GM12878 (cell line): Measurements from ENCODE around the gene IVD. TPM values are rescaled to one million over a fixed set of nuclear protein-coding genes. Genes with fewer than 3 reads are reported as not detected.

Experiments used
- ATAC-seq: fragments of 200-7000 bp; cut with Tn5 transposase; 3 replicates; pipeline ENCODE4 v1.9.1; 2020; ENCODE audit warnings: mild to moderate bottlenecking, moderate library complexity
- BruUV-seq: library from RNA; stranded (reverse); fragments of 400-500 nt; replicated peaks from 2 replicates; lab custom pipeline; 2021; lab: Mats Ljungman, UMichigan
- CTCF ChIA-PET: fragments of 300-600 bp; sonication (Branson Sonifier 250); formaldehyde crosslinking; extraction: SDS; loops from one replicate; lab custom pipeline; 2021; ENCODE audit warnings: inconsistent platforms; lab: Yijun Ruan, JAX
- POLR2A ChIA-PET: fragments of 350-600 bp; formaldehyde crosslinking; extraction: SDS; loops from one replicate; lab custom pipeline; 2021; ENCODE audit warnings: inconsistent platforms; lab: Charles Lee
- RAD21 ChIA-PET: fragments of 300-600 bp; sonication (Branson Sonifier 250); formaldehyde crosslinking; loops from one replicate; lab custom pipeline; 2023; ENCODE audit warnings: antibody characterized with exemption; ENCODE audit not compliant: unreplicated experiment; lab: Charles Lee
- SMC1A ChIA-PET: fragments of 300-600 bp; sonication (Branson Sonifier 250); formaldehyde crosslinking; loops from one replicate; lab custom pipeline; 2023; ENCODE audit not compliant: unreplicated experiment, uncharacterized antibody; lab: Charles Lee
- DNase-seq: peaks from one replicate; pipeline ENCODE4 v3.0.0-alpha.2; 2011; ENCODE audit warnings: low read depth, low spot score
- FAIRE-seq: peaks from 3 replicates; lab custom pipeline; 2011; peaks lifted over from hg19 to GRCh38; lab: Jason Lieb, UNC
- H2AFZ ChIP-seq: 2 replicates; pipeline ENCODE4 v1.6.0; 2011; ENCODE audit warnings: low read depth, low read length, control low read depth; ENCODE audit not compliant: control insufficient read depth
- H3K27ac ChIP-seq: 2 replicates; pipeline ENCODE4 v1.5.1; 2011; ENCODE audit warnings: control low read depth; ENCODE audit not compliant: control insufficient read depth, insufficient read depth
- H3K27me3 ChIP-seq, 2 experiments: replicated peaks in 1 of 2; 2 replicates each; pipeline versions ENCODE4 v1.6.0 to v1.6.1; 2011; ENCODE audit warnings: low read length in 1 of 2; ENCODE audit not compliant: control insufficient read depth in 2 of 2, insufficient read depth in 2 of 2
- H3K36me3 ChIP-seq, 2 experiments: 2 replicates each; pipeline ENCODE4 v1.5.1; 2011; ENCODE audit warnings: low read length in 1 of 2; ENCODE audit not compliant: control insufficient read depth in 2 of 2, insufficient read depth in 2 of 2
- H3K4me1 ChIP-seq: 2 replicates; pipeline ENCODE4 v1.6.1; 2011; ENCODE audit warnings: mild to moderate bottlenecking, low read length, moderate library complexity, mixed read lengths; ENCODE audit not compliant: control insufficient read depth, insufficient read depth
- H3K4me2 ChIP-seq: 2 replicates; pipeline ENCODE4 v1.6.0; 2011; ENCODE audit warnings: control low read depth; ENCODE audit not compliant: control insufficient read depth, insufficient read depth
- H3K4me3 ChIP-seq: fragments of 200-600 bp; sonication (generic); 2 replicates; pipeline ENCODE4 v1.5.1; 2016
- H3K79me2 ChIP-seq: 2 replicates; pipeline ENCODE4 v1.6.0; 2011; ENCODE audit warnings: low read length; ENCODE audit not compliant: control insufficient read depth, insufficient read depth
- H3K9ac ChIP-seq: 2 replicates; pipeline ENCODE4 v1.8.0; 2011; ENCODE audit warnings: low read length, control low read depth, mixed read lengths; ENCODE audit not compliant: control insufficient read depth, insufficient read depth
- H3K9me3 ChIP-seq: replicated peaks from 3 replicates; pipeline ENCODE4 v1.5.1; 2011; ENCODE audit warnings: mild to moderate bottlenecking, low read length; ENCODE audit not compliant: control insufficient read depth, insufficient read depth
- H4K20me1 ChIP-seq: 2 replicates; pipeline ENCODE4 v1.6.0; 2011; ENCODE audit not compliant: control insufficient read depth, insufficient read depth
- BACH1 ChIP-seq: fragments of 450-650 bp; IDR thresholded peaks from 2 replicates; pipeline ENCODE4 v1.6.1; 2017; ENCODE audit warnings: mild to moderate bottlenecking, borderline replicate concordance
- BCL11A ChIP-seq: IDR thresholded peaks from 2 replicates; pipeline ENCODE4 v1.6.1; 2011; ENCODE audit warnings: low read depth, low read length
- BMI1 ChIP-seq: fragments of 450-650 bp; IDR thresholded peaks from 2 replicates; pipeline ENCODE4 v1.6.1; 2016; ENCODE audit warnings: mild to moderate bottlenecking, moderate library complexity, borderline replicate concordance
- CBFB ChIP-seq: IDR thresholded peaks from 2 replicates; pipeline ENCODE4 v1.6.1; 2016; ENCODE audit warnings: antibody characterized with exemption, low read depth
- CREB1 ChIP-seq: IDR thresholded peaks from 2 replicates; pipeline ENCODE4 v1.6.1; 2012; ENCODE audit warnings: low read depth, mild to moderate bottlenecking, inconsistent platforms
- EP300 ChIP-seq, 2 experiments: fragments of 150-350 bp in 1 of 2; IDR thresholded peaks; 2 replicates each; pipeline ENCODE4 v1.6.1; 2011 to 2012; ENCODE audit warnings: low read depth in 2 of 2, low read length in 2 of 2, borderline replicate concordance in 1 of 2, improper control_type of control experiment in 1 of 2, inconsistent platforms in 1 of 2; ENCODE audit not compliant: control insufficient read depth in 1 of 2
- KDM1A ChIP-seq: fragments of 200-600 bp; sonication (generic); IDR thresholded peaks from 2 replicates; pipeline ENCODE4 v1.6.1; 2016; ENCODE audit warnings: borderline replicate concordance
- KLF5 ChIP-seq: fragments of 450-650 bp; IDR thresholded peaks from 2 replicates; pipeline ENCODE4 v1.6.1; 2014; ENCODE audit warnings: mild to moderate bottlenecking; ENCODE audit not compliant: partially characterized antibody
- PAX5 ChIP-seq: IDR thresholded peaks from 2 replicates; pipeline ENCODE4 v1.6.1; 2011; ENCODE audit warnings: low read depth, low read length, borderline replicate concordance
- ZZZ3 ChIP-seq: IDR thresholded peaks from 2 replicates; pipeline ENCODE4 v1.6.1; 2011; ENCODE audit warnings: low read depth; ENCODE audit not compliant: control insufficient read depth, insufficient read length
- WGBS: methylation state at CpG from one replicate; pipeline ENCODE4 v1.1.6; 2016; ENCODE audit warnings: low lambda C conversion rate; ENCODE audit not compliant: insufficient replicate concordance, insufficient coverage; ENCODE audit errors: missing lambda C conversion rate; 5-methylcytosine and 5-hydroxymethylcytosine counted together
- in situ Hi-C: fragments of 300-500 bp; cut with MboI; formaldehyde crosslinking; loops from 9 replicates; pipeline ENCODE4 v1.14.3; 2018; ENCODE audit warnings: mixed read lengths
- intact Hi-C: fragments of 100-400 bp; cut with micrococcal nuclease; formaldehyde crosslinking; loops from one replicate; pipeline ENCODE4 v1.14.2; 2022; ENCODE audit not compliant: unreplicated experiment
- polyA plus RNA-seq, 11 experiments: library from polyadenylated mRNA; depleted of rRNA in 4 of 11; unstranded in 6 of 11; stranded (reverse) in 5 of 11; fragments of >200 nt; fragmentation: Nextera tagmentation in 4 of 11; fragmentation: Illumina TruSeq in 1 of 11; extraction: Ambion mirVana in 4 of 11; extraction: Trizol in 1 of 11; gene quantifications; 1 replicate in 1 of 11; 2 replicates in 10 of 11; pipeline versions ENCODE4 v1.2.1 to v1.2.3, GENCODE V29; 2011 to 2016; ENCODE audit warnings: inconsistent platforms in 2 of 11, missing spikeins in 2 of 11, low read depth in 1 of 11
- total RNA-seq, 4 experiments: library from RNA; depleted of rRNA in 3 of 4; stranded (reverse); fragments of >200 nt in 3 of 4; fragmentation: Illumina TruSeq in 1 of 4; extraction: Trizol in 1 of 4; gene quantifications; 2 replicates each; pipeline versions ENCODE4 v1.2.1 to v1.2.3, GENCODE V29; 2013 to 2021
- TF ChIP-seq, protein P1 (sequence below): fragments of 450-650 bp; formaldehyde crosslinking; IDR thresholded peaks from 2 replicates; pipeline ENCODE4 v1.5.0; 2022; ENCODE audit warnings: mild to moderate bottlenecking, missing genetic modification characterization
- TF ChIP-seq, protein P2 (sequence below): IDR thresholded peaks from 2 replicates; pipeline ENCODE4 v1.6.1; 2011; ENCODE audit warnings: low read depth, mild to moderate bottlenecking, low read length, moderate library complexity, borderline replicate concordance; ENCODE audit errors: extremely low read depth
- TF ChIP-seq, protein P3 (sequence below): fragments of 450-650 bp; formaldehyde crosslinking; IDR thresholded peaks from 2 replicates; pipeline ENCODE4 v1.4.0; 2022; ENCODE audit warnings: mild to moderate bottlenecking, moderate library complexity
- TF ChIP-seq, protein P4 (sequence below): fragments of 450-650 bp; conservative IDR thresholded peaks from 2 replicates; pipeline ENCODE4 v1.6.1; 2017; ENCODE audit warnings: mild to moderate bottlenecking, moderate library complexity

IVD gene
- total and polyA plus RNA-seq, 10 of the 15 experiments (the other 5 are each of a cell fraction or from before 2014, with no cell fraction given) = 5.3 to 59.8 (median 45.7) TPM

DNA sequence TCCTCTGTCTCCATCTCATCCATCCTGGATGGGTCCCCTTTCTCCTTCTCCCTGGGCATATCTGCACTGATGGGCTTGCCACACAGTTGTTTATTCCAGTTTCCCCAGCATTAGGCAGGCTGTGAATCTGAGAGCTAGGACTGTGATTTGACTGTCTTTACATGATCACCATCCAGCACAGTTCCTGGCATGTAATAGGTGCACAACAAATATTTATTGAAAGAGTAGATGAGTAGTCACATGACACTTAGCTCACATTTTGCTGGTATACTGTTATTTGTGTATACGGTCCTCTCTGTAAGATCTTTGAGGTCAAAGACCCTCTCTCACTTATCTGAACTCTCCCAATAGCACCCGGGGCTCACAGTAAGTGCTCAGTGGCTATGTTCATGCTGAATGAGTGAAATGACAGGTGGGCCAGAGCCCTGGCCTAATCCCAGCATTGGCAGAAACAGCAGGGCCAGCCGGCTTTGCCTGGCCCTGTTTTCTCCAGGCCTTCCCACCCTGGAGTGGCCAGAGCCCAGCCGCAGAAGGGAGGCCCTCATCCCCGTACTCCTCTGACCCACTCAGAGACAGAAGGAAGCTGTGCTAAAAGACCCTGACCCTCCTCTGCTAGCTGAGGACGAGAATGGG, 19.0 kb downstream of the IVD start:
- CTCF ChIA-PET = interaction anchor here (1.5 to 6.6 kb wide), 6 partner anchors 16 to 145 kb away, joined by 4 to 111 read pairs (median 12); partner anchors contain the start of genes BAHD1, CCDC9B and KNSTRN
- POLR2A ChIA-PET = interaction anchor here (0.5 to 1.1 kb wide), 2 partner anchors 20 to 234 kb away, joined by 3 read pairs; no protein-coding TSS in a partner anchor
- SMC1A ChIA-PET = no interaction called here
- H3K27me3 ChIP-seq = no peaks in the 10 kb centered on the region; a peak in 1 of 4 replicates
- ATAC-seq (no peak), FAIRE-seq (no peak), DNase-seq (no peak)
- intact Hi-C loops = loop anchor here (5.0 kb wide), 1 partner anchor 147 kb away; no protein-coding TSS in a partner anchor
- H3K4me1 ChIP-seq = no peaks in the 10 kb centered on the region
- H3K27ac ChIP-seq = no peak overlapping the region
- H3K4me2 ChIP-seq = no peak overlapping the region
- H2AFZ ChIP-seq = no peak overlapping the region
- RAD21 ChIA-PET = interaction anchor here (0.6 to 2.3 kb wide), 3 partner anchors 18 to 81 kb away, joined by 4 to 11 read pairs (median 5); partner anchors contain the start of gene IVD
- H3K4me3 ChIP-seq = no peak overlapping the region
- no peaks in the 10 kb centered on the region for H3K36me3 ChIP-seq
- H4K20me1 ChIP-seq = no peaks in the 10 kb centered on the region
- BruUV-seq = no TSS peak
- H3K9ac ChIP-seq = no peak overlapping the region
- in situ Hi-C loops = loop anchor here (5.0 kb wide), 1 partner anchor 77 kb away; no protein-coding TSS in a partner anchor
- no peaks in the 10 kb centered on the region for H3K79me2 ChIP-seq
- 34% methylated on average over 6 of the region's 6 CpGs for WGBS
- H3K9me3 ChIP-seq = no peaks in the 10 kb centered on the region
- TF ChIP-seq BACH1 = no peak
- TF ChIP-seq, protein P1, sequence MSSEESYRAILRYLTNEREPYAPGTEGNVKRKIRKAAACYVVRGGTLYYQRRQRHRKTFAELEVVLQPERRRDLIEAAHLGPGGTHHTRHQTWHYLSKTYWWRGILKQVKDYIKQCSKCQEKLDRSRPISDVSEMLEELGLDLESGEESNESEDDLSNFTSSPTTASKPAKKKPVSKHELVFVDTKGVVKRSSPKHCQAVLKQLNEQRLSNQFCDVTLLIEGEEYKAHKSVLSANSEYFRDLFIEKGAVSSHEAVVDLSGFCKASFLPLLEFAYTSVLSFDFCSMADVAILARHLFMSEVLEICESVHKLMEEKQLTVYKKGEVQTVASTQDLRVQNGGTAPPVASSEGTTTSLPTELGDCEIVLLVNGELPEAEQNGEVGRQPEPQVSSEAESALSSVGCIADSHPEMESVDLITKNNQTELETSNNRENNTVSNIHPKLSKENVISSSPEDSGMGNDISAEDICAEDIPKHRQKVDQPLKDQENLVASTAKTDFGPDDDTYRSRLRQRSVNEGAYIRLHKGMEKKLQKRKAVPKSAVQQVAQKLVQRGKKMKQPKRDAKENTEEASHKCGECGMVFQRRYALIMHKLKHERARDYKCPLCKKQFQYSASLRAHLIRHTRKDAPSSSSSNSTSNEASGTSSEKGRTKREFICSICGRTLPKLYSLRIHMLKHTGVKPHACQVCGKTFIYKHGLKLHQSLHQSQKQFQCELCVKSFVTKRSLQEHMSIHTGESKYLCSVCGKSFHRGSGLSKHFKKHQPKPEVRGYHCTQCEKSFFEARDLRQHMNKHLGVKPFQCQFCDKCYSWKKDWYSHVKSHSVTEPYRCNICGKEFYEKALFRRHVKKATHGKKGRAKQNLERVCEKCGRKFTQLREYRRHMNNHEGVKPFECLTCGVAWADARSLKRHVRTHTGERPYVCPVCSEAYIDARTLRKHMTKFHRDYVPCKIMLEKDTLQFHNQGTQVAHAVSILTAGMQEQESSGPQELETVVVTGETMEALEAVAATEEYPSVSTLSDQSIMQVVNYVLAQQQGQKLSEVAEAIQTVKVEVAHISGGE = no peak
- no peak for TF ChIP-seq CREB1
- no peak for TF ChIP-seq ZZZ3
- TF ChIP-seq BCL11A = no peak
- TF ChIP-seq, protein P2, sequence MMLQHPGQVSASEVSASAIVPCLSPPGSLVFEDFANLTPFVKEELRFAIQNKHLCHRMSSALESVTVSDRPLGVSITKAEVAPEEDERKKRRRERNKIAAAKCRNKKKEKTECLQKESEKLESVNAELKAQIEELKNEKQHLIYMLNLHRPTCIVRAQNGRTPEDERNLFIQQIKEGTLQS = no peak
- TF ChIP-seq PAX5 = no peak
- TF ChIP-seq KDM1A = no peak
- TF ChIP-seq EP300 (IDR thresholded peaks at IDR 0.05; ENCODE audit: borderline replicate concordance in 1 of 2, control insufficient read depth in 1 of 2, low read depth in 2 of 2, low read length in 2 of 2) = no peak
- TF ChIP-seq, protein P3, sequence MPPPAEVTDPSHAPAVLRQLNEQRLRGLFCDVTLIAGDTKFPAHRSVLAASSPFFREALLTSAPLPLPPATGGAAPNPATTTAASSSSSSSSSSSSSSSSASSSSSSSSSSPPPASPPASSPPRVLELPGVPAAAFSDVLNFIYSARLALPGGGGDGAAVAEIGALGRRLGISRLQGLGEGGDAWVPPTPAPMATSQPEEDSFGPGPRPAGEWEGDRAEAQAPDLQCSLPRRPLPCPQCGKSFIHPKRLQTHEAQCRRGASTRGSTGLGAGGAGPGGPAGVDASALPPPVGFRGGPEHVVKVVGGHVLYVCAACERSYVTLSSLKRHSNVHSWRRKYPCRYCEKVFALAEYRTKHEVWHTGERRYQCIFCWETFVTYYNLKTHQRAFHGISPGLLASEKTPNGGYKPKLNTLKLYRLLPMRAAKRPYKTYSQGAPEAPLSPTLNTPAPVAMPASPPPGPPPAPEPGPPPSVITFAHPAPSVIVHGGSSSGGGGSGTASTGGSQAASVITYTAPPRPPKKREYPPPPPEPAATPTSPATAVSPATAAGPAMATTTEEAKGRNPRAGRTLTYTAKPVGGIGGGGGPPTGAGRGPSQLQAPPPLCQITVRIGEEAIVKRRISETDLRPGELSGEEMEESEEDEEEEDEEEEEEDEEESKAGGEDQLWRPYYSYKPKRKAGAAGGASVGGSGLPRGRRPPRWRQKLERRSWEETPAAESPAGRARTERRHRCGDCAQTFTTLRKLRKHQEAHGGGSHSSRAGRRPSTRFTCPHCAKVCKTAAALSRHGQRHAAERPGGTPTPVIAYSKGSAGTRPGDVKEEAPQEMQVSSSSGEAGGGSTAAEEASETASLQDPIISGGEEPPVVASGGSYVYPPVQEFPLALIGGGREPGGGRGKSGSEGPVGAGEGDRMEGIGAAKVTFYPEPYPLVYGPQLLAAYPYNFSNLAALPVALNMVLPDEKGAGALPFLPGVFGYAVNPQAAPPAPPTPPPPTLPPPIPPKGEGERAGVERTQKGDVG = no peak
- TF ChIP-seq BMI1 = no peak
- TF ChIP-seq, protein P4, sequence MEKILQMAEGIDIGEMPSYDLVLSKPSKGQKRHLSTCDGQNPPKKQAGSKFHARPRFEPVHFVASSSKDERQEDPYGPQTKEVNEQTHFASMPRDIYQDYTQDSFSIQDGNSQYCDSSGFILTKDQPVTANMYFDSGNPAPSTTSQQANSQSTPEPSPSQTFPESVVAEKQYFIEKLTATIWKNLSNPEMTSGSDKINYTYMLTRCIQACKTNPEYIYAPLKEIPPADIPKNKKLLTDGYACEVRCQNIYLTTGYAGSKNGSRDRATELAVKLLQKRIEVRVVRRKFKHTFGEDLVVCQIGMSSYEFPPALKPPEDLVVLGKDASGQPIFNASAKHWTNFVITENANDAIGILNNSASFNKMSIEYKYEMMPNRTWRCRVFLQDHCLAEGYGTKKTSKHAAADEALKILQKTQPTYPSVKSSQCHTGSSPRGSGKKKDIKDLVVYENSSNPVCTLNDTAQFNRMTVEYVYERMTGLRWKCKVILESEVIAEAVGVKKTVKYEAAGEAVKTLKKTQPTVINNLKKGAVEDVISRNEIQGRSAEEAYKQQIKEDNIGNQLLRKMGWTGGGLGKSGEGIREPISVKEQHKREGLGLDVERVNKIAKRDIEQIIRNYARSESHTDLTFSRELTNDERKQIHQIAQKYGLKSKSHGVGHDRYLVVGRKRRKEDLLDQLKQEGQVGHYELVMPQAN = no peak
- no peak for TF ChIP-seq KLF5
- no peak for TF ChIP-seq CBFB
